ENCODE data around the gene THADA. TPM values are rescaled to one million over a fixed set of nuclear protein-coding genes. Genes with fewer than 3 reads are reported as not detected.

Gene THADA
- total and polyA plus RNA-seq, 5 donors from 2014 or later: 19.1 to 52.9 (median 20.2) TPM

DNA sequence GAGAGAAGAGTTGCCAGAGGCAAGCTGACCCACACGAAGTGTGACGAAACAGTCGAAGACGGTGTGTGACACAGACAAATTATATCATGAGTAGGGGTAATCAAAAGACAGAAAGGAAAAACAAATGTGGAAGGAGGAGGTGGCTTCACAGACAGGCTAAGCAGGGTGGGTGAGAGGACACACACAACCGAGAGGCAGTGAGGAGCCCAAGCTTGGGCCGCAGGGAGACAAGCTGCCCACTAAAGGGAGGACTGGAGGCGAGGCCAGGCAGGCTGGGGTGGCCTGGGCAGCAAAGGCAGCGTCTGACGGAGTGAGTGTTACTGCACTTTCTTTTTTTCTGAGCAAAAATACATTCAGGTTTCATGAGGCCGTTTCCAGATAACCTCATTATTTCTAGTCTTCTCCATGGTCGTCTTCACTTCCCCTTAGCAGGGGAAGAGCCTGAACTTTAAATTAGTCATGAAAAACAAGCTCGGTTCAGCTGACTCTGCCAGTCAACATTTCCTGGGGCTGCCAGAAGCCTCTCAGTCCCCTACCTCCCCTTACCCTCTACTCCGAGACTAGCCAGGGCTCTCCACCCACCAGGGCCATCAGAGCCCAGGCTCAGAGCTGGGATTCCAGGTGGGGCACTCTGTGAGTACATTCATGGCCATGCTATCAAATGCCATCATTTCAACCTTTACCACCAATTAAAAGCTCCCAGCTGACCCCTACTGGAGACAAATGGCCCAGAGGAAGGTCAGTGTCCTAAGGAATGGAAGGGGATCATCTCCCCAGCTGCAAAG lies 355.7 kb downstream of the THADA start:
- no peaks in the 10 kb centered on the region for H3K9me3 Mint-ChIP-seq

DNA sequence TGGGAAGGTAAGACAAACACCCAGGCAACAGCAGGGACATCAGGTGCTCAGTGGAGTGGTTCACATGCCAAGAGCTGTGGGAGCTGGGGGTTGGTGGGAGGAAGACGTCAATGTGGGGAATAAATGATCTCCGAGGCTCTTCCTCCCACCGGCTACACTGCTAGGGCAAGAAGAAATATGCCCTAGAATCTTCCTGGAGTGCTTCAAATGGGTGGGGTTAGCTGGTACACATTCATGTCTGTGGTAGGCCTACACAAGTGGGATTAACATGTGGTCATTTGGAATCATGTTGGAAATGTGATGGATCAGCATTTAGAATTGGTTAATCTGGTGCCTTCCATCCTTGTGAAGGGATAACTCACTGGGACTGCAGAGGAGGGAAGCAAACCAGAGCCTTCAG lies 357.0 kb downstream of the THADA start:
- Histone ChIP-seq H3K4me3 (ENCODE audit: low read depth, low read length) (no peak overlapping the region), H3K36me3 (ENCODE audit: control insufficient read depth, insufficient read depth, low read length) (peaks cover 5% of the 10 kb centered on the region), H3K27ac (ENCODE audit: insufficient read depth, low read length, poor library complexity, severe bottlenecking) (no peak overlapping the region), H3K4me1 (ENCODE audit: control insufficient read depth, insufficient read depth, low read length, poor library complexity, severe bottlenecking) (no peaks in the 10 kb centered on the region), H3K27me3 (ENCODE audit: control insufficient read depth, insufficient read depth, low read length) (no peaks in the 10 kb centered on the region), H3K9me3 (ENCODE audit: control insufficient read depth in 2 of 2, low read length in 2 of 2) (no peaks in the 10 kb centered on the region)
- H3K9me3 Mint-ChIP-seq: no peaks in the 10 kb centered on the region
- peaks cover 5 to 15% (median 8%) of the 10 kb centered on the region in 4 donors for H3K4me1 Mint-ChIP-seq
- peaks cover 8% of the 10 kb centered on the region for H3K36me3 Mint-ChIP-seq
- H3K4me3 Mint-ChIP-seq: no peak overlapping the region
- H3K27me3 Mint-ChIP-seq: no peaks in the 10 kb centered on the region
- no peak for DNase-seq
- H3K27ac Mint-ChIP-seq: peak overlapping the region; percentile 38 to 54 (median 47)
- ATAC-seq (ENCODE audit: low read depth in 2 of 2): no peak

More for the DNA sequence above, 355.7 kb downstream of the THADA start:
- H3K4me1 Mint-ChIP-seq: peaks cover 5 to 15% (median 8%) of the 10 kb centered on the region in 4 donors
- no peaks in the 10 kb centered on the region for H3K27me3 Mint-ChIP-seq
- Histone ChIP-seq H3K4me3 (ENCODE audit: low read depth, low read length) (no peak overlapping the region), H3K36me3 (ENCODE audit: control insufficient read depth, insufficient read depth, low read length) (peaks cover 9% of the 10 kb centered on the region), H3K27ac (ENCODE audit: insufficient read depth, low read length, poor library complexity, severe bottlenecking) (no peak overlapping the region), H3K27me3 (ENCODE audit: control insufficient read depth, insufficient read depth, low read length) (no peaks in the 10 kb centered on the region), H3K9me3 (ENCODE audit: control insufficient read depth in 2 of 2, low read length in 2 of 2) (no peaks in the 10 kb centered on the region), H3K4me1 (ENCODE audit: control insufficient read depth, insufficient read depth, low read length, poor library complexity, severe bottlenecking) (no peaks in the 10 kb centered on the region)
- H3K36me3 Mint-ChIP-seq: peaks cover 8% of the 10 kb centered on the region
- peak overlapping the region in 2 of 3 donors; percentile 45 to 62 for H3K27ac Mint-ChIP-seq
- DNase-seq (no peak), ATAC-seq (ENCODE audit: low read depth in 2 of 2) (peak; percentile 18 to 35)
- H3K4me3 Mint-ChIP-seq: no peak overlapping the region

DNA sequence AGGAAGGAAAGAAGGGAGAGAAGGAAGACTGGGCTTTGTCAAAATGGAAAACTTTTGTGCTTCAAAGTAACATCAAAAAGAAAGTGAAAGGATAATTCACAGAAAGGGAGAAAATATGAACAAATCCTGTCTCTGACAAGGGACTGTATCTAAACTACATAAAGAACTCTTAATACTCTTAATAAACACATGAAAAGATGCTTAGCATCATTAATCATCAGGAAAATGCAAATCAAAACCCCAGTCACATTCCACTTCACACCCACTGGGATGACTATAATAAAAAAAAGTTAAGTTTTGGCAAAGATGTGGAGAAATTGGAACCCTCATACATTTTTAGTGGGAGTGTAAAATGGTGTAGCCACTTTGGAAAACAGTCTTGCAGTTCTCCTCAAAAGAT lies 357.7 kb downstream of the THADA start:
- H3K36me3 ChIP-seq (ENCODE audit: control insufficient read depth, insufficient read depth, low read length): peaks cover 5% of the 10 kb centered on the region
- no peaks in the 10 kb centered on the region for H3K4me1 ChIP-seq (ENCODE audit: control insufficient read depth, insufficient read depth, low read length, poor library complexity, severe bottlenecking)
- no peaks in the 10 kb centered on the region for H3K9me3 ChIP-seq (ENCODE audit: control insufficient read depth in 2 of 2, low read length in 2 of 2)
- no peak for DNase-seq
- peaks cover 5 to 15% (median 8%) of the 10 kb centered on the region in 4 donors for H3K4me1 Mint-ChIP-seq
- no peak overlapping the region for H3K4me3 Mint-ChIP-seq
- H3K27ac ChIP-seq (ENCODE audit: insufficient read depth, low read length, poor library complexity, severe bottlenecking): no peak overlapping the region
- no peaks in the 10 kb centered on the region for H3K9me3 Mint-ChIP-seq
- ATAC-seq (ENCODE audit: low read depth in 2 of 2): no peak
- H3K27ac Mint-ChIP-seq: peak overlapping the region; percentile 38 to 54 (median 47)
- H3K4me3 ChIP-seq (ENCODE audit: low read depth, low read length): no peak overlapping the region
- no peaks in the 10 kb centered on the region for H3K27me3 Mint-ChIP-seq
- H3K36me3 Mint-ChIP-seq: peaks cover 8% of the 10 kb centered on the region
- no peaks in the 10 kb centered on the region for H3K27me3 ChIP-seq (ENCODE audit: control insufficient read depth, insufficient read depth, low read length)

DNA sequence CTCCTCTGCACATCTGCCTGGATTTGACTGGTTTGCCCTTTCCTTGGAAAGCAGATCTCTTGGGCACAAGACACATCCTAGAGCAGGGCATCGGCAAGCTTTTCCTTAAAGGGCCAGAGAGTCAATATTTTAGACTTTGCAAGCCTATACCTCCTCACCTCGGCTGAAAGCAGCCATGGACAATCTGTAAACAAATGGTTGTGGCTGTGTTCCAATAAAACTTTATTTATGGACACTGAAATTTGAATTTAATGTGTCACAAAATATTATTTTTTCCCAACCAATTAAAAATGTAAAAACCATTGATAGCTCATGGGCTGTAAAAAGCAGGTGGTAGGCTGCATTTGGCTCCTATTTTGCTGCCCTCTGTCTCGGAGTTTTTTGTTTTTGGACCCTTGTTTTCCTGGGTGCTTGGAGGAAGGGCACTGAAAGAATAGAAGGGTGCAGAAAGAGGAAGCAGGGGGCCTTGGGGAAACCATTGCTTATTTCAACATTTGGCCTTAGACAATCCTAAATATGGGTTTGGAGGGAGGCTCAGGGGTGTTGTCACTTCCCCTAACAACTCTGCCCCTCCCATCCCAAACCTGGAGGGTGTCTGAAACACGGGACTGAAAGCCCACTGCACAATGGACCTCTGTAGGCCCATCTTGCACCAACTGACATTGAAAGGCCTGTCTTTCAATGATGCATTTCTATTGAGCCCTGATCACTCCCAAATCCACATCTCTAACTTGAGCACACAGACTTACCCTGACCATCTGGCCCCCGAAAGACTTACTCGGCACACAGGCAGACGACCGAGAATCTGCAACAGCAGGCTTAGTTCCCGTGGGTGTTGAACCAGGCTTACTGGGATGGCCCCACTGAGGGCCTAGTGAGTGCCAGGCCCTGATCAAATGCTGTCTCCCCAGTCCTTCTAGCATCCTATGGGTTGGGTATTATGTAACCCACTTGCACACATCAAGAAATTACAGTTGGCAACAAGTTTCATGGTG lies 362.3 kb downstream of the THADA start:
- H3K4me1 ChIP-seq (ENCODE audit: control insufficient read depth, insufficient read depth, low read length, poor library complexity, severe bottlenecking): peaks cover 12% of the 10 kb centered on the region
- no peak for ATAC-seq (ENCODE audit: low read depth in 2 of 2)

DNA sequence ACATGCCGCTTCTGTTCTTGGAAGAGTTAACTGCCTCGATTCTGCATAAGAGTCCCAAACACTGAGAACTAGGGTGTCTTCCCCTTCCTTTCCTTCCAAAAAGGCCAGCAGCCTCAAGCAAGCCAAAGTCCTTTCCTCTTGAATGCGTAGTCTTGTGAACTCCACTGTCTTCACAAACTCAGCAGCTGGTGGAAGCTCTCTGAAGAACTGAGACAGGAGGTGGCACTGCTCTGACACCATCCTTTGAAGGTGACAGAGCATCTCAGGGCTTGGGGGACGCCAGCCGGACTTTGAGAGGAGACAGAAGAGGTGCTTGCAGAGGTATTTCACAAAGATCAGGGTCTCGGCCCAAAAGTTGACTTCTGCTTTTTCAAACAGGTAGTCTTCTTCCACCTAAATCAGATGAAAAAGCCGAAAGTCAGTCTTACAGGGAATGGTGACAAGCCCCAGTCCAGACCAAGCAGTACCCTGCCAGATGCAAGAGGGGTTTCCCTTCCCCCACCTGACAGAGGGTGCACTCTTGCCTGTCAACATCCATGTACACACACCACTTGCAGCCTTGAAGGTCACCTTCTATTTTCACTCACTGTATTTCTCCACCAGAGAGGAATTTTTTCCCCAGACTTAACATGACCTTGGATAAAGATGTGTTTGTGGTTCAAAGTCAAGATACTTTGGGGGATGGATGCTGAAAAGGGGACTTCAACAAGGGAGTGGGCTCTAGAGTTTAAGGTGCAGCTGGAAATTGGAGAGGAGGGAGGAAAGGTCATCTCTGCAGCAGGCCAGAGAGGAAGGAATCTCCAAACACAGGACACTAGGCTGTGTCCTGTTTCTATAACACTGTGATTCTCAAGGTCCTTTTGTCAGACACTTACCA lies 364.6 kb downstream of the THADA start:
- DNase-seq: no peak
- Mint-ChIP-seq H3K27me3 (peaks cover 12% of the 10 kb centered on the region), H3K36me3 (peaks cover 8% of the 10 kb centered on the region), H3K4me1 (peaks cover 7 to 28% (median 20%) of the 10 kb centered on the region in 4 donors), H3K4me3 (no peak overlapping the region), H3K27ac (peak overlapping the region in 2 of 3 donors; percentile 6 to 56), H3K9me3 (no peaks in the 10 kb centered on the region)
- Histone ChIP-seq H3K27ac (ENCODE audit: insufficient read depth, low read length, poor library complexity, severe bottlenecking) (no peak overlapping the region), H3K27me3 (ENCODE audit: control insufficient read depth, insufficient read depth, low read length) (no peaks in the 10 kb centered on the region), H3K4me1 (ENCODE audit: control insufficient read depth, insufficient read depth, low read length, poor library complexity, severe bottlenecking) (peaks cover 26% of the 10 kb centered on the region), H3K36me3 (ENCODE audit: control insufficient read depth, insufficient read depth, low read length) (peaks cover 19% of the 10 kb centered on the region), H3K9me3 (ENCODE audit: control insufficient read depth in 2 of 2, low read length in 2 of 2) (no peaks in the 10 kb centered on the region), H3K4me3 (ENCODE audit: low read depth, low read length) (no peak overlapping the region)
- no peak for ATAC-seq (ENCODE audit: low read depth in 2 of 2)

More for the DNA sequence above, 362.3 kb downstream of the THADA start:
- Histone ChIP-seq H3K27ac (ENCODE audit: insufficient read depth, low read length, poor library complexity, severe bottlenecking) (no peak overlapping the region), H3K4me3 (ENCODE audit: low read depth, low read length) (no peak overlapping the region), H3K36me3 (ENCODE audit: control insufficient read depth, insufficient read depth, low read length) (peaks cover 19% of the 10 kb centered on the region), H3K9me3 (ENCODE audit: control insufficient read depth in 2 of 2, low read length in 2 of 2) (no peaks in the 10 kb centered on the region), H3K27me3 (ENCODE audit: control insufficient read depth, insufficient read depth, low read length) (no peaks in the 10 kb centered on the region)
- no peak for DNase-seq
- Mint-ChIP-seq H3K27ac (peak overlapping the region in 2 of 3 donors; percentile 66 to 92), H3K27me3 (peaks cover 4% of the 10 kb centered on the region), H3K9me3 (no peaks in the 10 kb centered on the region), H3K36me3 (peaks cover 11% of the 10 kb centered on the region), H3K4me1 (peaks cover 12 to 27% (median 18%) of the 10 kb centered on the region in 4 donors), H3K4me3 (no peak overlapping the region)

DNA sequence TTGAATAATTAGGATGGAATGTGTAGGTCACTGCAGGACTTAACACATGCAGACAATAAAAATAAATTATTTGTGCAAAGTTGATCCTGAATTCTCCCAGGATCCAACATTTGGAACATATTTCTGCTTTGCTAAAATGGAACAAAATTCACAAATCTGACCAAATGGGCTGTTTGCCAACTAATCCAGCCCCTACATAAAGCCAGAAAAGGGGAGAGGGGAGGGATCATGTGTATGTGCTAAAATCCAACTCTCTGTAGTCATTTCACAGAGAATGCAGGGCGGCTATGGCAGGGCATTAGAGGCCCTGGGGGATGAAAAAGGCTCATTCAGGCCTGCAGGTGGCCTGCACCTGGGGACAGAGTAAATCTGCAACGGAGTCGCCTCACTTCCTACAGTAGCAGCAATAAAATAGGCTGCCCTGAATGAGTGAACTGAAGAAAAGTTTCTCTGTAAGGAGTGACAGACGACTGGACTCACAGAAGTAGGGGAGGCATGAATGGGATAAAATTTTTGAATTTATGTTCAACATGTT lies 365.4 kb downstream of the THADA start:
- Mint-ChIP-seq H3K27ac (peak overlapping the region in 1 of 3 donors; percentile 96), H3K4me1 (peaks cover 7 to 28% (median 20%) of the 10 kb centered on the region in 4 donors), H3K9me3 (peaks cover 0 to 2% (median 0%) of the 10 kb centered on the region in 7 donors), H3K4me3 (no peak overlapping the region), H3K27me3 (peaks cover 12% of the 10 kb centered on the region), H3K36me3 (peaks cover 8% of the 10 kb centered on the region)
- no peak overlapping the region for H3K27ac ChIP-seq (ENCODE audit: insufficient read depth, low read length, poor library complexity, severe bottlenecking)
- H3K36me3 ChIP-seq (ENCODE audit: control insufficient read depth, insufficient read depth, low read length): peaks cover 21% of the 10 kb centered on the region
- ATAC-seq (ENCODE audit: low read depth in 2 of 2) (no peak), DNase-seq (no peak)
- no peak overlapping the region for H3K4me3 ChIP-seq (ENCODE audit: low read depth, low read length)
- no peaks in the 10 kb centered on the region for H3K27me3 ChIP-seq (ENCODE audit: control insufficient read depth, insufficient read depth, low read length)
- no peaks in the 10 kb centered on the region for H3K9me3 ChIP-seq (ENCODE audit: control insufficient read depth in 2 of 2, low read length in 2 of 2)
- H3K4me1 ChIP-seq (ENCODE audit: control insufficient read depth, insufficient read depth, low read length, poor library complexity, severe bottlenecking): peaks cover 26% of the 10 kb centered on the region
